H4 (cell line): ENCODE measurements around the gene KLF17. TPM values are rescaled to one million over a fixed set of nuclear protein-coding genes. Genes with fewer than 3 reads are reported as not detected.

Experiments
- DNase-seq: peaks from one replicate; pipeline ENCODE4 v3.0.0-alpha.2; 2015; ENCODE audit warnings: low spot score
- total RNA-seq: library from RNA; depleted of rRNA; stranded (reverse); fragments of >200 nt; shearing (Covaris generic); gene quantifications from 2 replicates; pipeline ENCODE4 v1.2.3, GENCODE V29; 2014; rRNA removed

The KLF17 gene
- total RNA-seq: not detected in 2 replicates

GRCh38 chr1:44118682-44119081, at the start of gene KLF17:
TSS of gene KLF17 (plus strand) at chr1:44118821. CDS start at chr1:44118908, 87 bp downstream.
- no peak for DNase-seq

- DNase-seq: no peak
Observed at GRCh38 chr1:44071461-44071860, 47.2 kb upstream of the KLF17 start.

GRCh38 chr1:44072204-44072603, 46.4 kb upstream of the KLF17 start:
- peak; percentile 80 for DNase-seq

GRCh38 chr1:44072821-44073220, 45.8 kb upstream of the KLF17 start:
- DNase-seq: no peak

GRCh38 chr1:44073528-44073927, 45.1 kb upstream of the KLF17 start:
- no peak for DNase-seq

GRCh38 chr1:44074415-44074814, 44.2 kb upstream of the KLF17 start:
- DNase-seq: no peak

GRCh38 chr1:44076066-44076465, 42.6 kb upstream of the KLF17 start:
- no peak for DNase-seq

- DNase-seq: no peak
Observed at GRCh38 chr1:44077421-44077820, 41.2 kb upstream of the KLF17 start.

GRCh38 chr1:44078104-44078503, 40.5 kb upstream of the KLF17 start:
- no peak for DNase-seq

GRCh38 chr1:44079566-44079965, 39.1 kb upstream of the KLF17 start:
- no peak for DNase-seq

GRCh38 chr1:44084998-44085675, 33.5 kb upstream of the KLF17 start:
- peak; percentile 69 for DNase-seq

GRCh38 chr1:44086692-44087474, 31.7 kb upstream of the KLF17 start:
- DNase-seq: no peak

- DNase-seq: no peak
Observed at GRCh38 chr1:44089371-44090048, 29.1 kb upstream of the KLF17 start.

- no peak for DNase-seq
Observed at GRCh38 chr1:44090429-44091252, 28.0 kb upstream of the KLF17 start.

GRCh38 chr1:44094047-44094446, 24.6 kb upstream of the KLF17 start:
- DNase-seq: no peak

- no peak for DNase-seq
Observed at GRCh38 chr1:44100183-44100868, 18.3 kb upstream of the KLF17 start.

- DNase-seq: no peak
Observed at GRCh38 chr1:44101328-44101727, 17.3 kb upstream of the KLF17 start.

GRCh38 chr1:44103270-44104131, 15.1 kb upstream of the KLF17 start:
- no peak for DNase-seq

- no peak for DNase-seq
Observed at GRCh38 chr1:44105810-44106209, 12.8 kb upstream of the KLF17 start.

- no peak for DNase-seq
Observed at GRCh38 chr1:44108241-44108640, 10.4 kb upstream of the KLF17 start.
